ENCODE data around the gene PSMD1. TPM values are rescaled to one million over a fixed set of nuclear protein-coding genes. Genes with fewer than 3 reads are reported as not detected.

Gene PSMD1
- total RNA-seq, 1 donor from 2014 or later, result 83.3 TPM

GRCh38 chr2:231118614-231118942 lies 61.9 kb downstream of the PSMD1 start:
- H3K27ac Mint-ChIP-seq, result peak overlapping the region; percentile 81
- peaks cover 1% of the 10 kb centered on the region for H3K36me3 Mint-ChIP-seq
- TF ChIP-seq CTCF (IDR thresholded peaks at IDR 0.05; ENCODE audit: unreplicated experiment), result no peak

GRCh38 chr2:231123362-231123898 lies 66.8 kb downstream of the PSMD1 start:
- no peaks in the 10 kb centered on the region for H3K36me3 Mint-ChIP-seq
- H3K4me1 Mint-ChIP-seq, result peaks cover 58% of the 10 kb centered on the region
- H3K27ac Mint-ChIP-seq, result peak overlapping the region; percentile 84
- H3K27me3 Mint-ChIP-seq (ENCODE audit: low read depth), result no peaks in the 10 kb centered on the region
- peak overlapping the region; percentile 51 for H3K4me3 Mint-ChIP-seq
- no peak for TF ChIP-seq CTCF (IDR thresholded peaks at IDR 0.05; ENCODE audit: unreplicated experiment)
- no peak for DNase-seq (ENCODE audit: low spot score in 2 of 2, unreplicated experiment in 2 of 2)
- no peaks in the 10 kb centered on the region for H3K9me3 Mint-ChIP-seq

More at GRCh38 chr2:231118614-231118942, 61.9 kb downstream of the PSMD1 start:
- DNase-seq (ENCODE audit: low spot score in 2 of 2, unreplicated experiment in 2 of 2), result no peak
- H3K9me3 Mint-ChIP-seq, result no peaks in the 10 kb centered on the region
- H3K4me1 Mint-ChIP-seq, result peaks cover 49% of the 10 kb centered on the region
- no peaks in the 10 kb centered on the region for H3K27me3 Mint-ChIP-seq (ENCODE audit: low read depth)
- peak overlapping the region; percentile 26 for H3K4me3 Mint-ChIP-seq

- no peak for TF ChIP-seq CTCF (IDR thresholded peaks at IDR 0.05; ENCODE audit: unreplicated experiment)
- H3K4me3 Mint-ChIP-seq, result peak within 1 kb of the TSS; percentile 51
- no peak for DNase-seq (ENCODE audit: low spot score in 2 of 2, unreplicated experiment in 2 of 2)
- H3K4me1 Mint-ChIP-seq, result peaks cover 62% of the 10 kb centered on the region
- peak within 1 kb of the TSS; percentile 84 for H3K27ac Mint-ChIP-seq
- no peaks in the 10 kb centered on the region for H3K36me3 Mint-ChIP-seq
- H3K9me3 Mint-ChIP-seq, result no peaks in the 10 kb centered on the region
- H3K27me3 Mint-ChIP-seq (ENCODE audit: low read depth), result no peaks in the 10 kb centered on the region
Observed at GRCh38 chr2:231124838-231125568, 68.3 kb downstream of the PSMD1 start, which contains the start of gene HTR2B. TSS of gene HTR2B (minus strand) at chr2:231125042. CDS start at chr2:231123764, 1,278 bp downstream.

GRCh38 chr2:231126123-231126522 lies 69.5 kb downstream of the PSMD1 start:
- no peaks in the 10 kb centered on the region for H3K36me3 Mint-ChIP-seq
- no peaks in the 10 kb centered on the region for H3K9me3 Mint-ChIP-seq
- no peak overlapping the region for H3K4me3 Mint-ChIP-seq
- DNase-seq (ENCODE audit: low spot score in 2 of 2, unreplicated experiment in 2 of 2), result no peak
- no peak for TF ChIP-seq CTCF (IDR thresholded peaks at IDR 0.05; ENCODE audit: unreplicated experiment)
- H3K27me3 Mint-ChIP-seq (ENCODE audit: low read depth), result no peaks in the 10 kb centered on the region
- H3K27ac Mint-ChIP-seq, result peak overlapping the region; percentile 75
- H3K4me1 Mint-ChIP-seq, result peaks cover 65% of the 10 kb centered on the region

- Mint-ChIP-seq H3K27me3 (ENCODE audit: low read depth) (no peaks in the 10 kb centered on the region), H3K9me3 (no peaks in the 10 kb centered on the region), H3K27ac (no peak overlapping the region), H3K36me3 (no peaks in the 10 kb centered on the region), H3K4me3 (no peak overlapping the region), H3K4me1 (peaks cover 75% of the 10 kb centered on the region)
- DNase-seq (ENCODE audit: low spot score in 2 of 2, unreplicated experiment in 2 of 2), result no peak
- TF ChIP-seq CTCF (IDR thresholded peaks at IDR 0.05; ENCODE audit: unreplicated experiment), result no peak
Observed at GRCh38 chr2:231127480-231127879, 70.8 kb downstream of the PSMD1 start.
